ENCODE data around the gene PARVB.

Gene PARVB

DNA sequence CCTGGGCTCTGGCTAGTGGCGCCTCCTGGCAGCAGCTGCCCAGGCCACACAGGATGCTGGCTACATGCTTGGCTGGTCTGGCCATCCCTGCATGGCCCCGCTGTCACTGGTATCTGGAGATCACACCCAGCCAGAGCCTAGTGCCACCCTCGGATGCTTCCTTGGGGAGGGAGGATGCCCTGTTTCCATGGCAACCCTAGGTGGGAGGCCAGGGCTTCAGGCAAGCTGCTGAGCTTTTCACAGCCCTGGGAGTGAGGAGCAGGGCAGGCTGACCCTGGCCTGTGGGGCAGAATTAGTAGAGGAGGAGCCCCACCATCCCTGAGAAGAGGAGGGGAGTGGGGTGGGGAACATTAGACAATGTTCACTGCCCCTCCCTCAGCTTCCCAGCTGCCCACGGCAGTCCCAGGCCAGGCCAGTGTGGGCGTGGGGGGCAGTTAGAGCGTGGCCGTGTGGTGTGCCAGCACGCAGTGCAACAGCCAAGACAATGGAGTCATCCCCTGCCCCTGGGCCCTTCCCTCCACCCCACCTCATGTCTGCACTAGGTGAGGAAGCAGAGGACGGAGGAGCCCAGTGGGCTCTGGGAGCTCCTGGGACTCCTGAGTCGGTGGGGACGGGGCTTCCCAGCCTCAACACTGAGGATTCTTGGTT lies 50.4 kb downstream of the PARVB start:
- no peak overlapping the region for H3K4me3 ChIP-seq (ENCODE audit: insufficient read depth, low read depth, low read length)
- H3K27me3 ChIP-seq (ENCODE audit: control insufficient read depth, insufficient read depth, low read length, poor library complexity, severe bottlenecking), result no peaks in the 10 kb centered on the region
- H3K36me3 ChIP-seq (ENCODE audit: control insufficient read depth, insufficient read depth, low read length), result no peaks in the 10 kb centered on the region
- no peak overlapping the region for H3K27ac ChIP-seq (ENCODE audit: insufficient read depth, low read depth, low read length, poor library complexity, severe bottlenecking)
- H3K9me3 ChIP-seq (ENCODE audit: control insufficient read depth, low read length), result no peaks in the 10 kb centered on the region
- 85 to 89% methylated on average over 11 of the region's 11 CpGs for WGBS, 2 experiments
- H3K4me1 ChIP-seq (ENCODE audit: control insufficient read depth, insufficient read depth, low read length), result peaks cover 13% of the 10 kb centered on the region

DNA sequence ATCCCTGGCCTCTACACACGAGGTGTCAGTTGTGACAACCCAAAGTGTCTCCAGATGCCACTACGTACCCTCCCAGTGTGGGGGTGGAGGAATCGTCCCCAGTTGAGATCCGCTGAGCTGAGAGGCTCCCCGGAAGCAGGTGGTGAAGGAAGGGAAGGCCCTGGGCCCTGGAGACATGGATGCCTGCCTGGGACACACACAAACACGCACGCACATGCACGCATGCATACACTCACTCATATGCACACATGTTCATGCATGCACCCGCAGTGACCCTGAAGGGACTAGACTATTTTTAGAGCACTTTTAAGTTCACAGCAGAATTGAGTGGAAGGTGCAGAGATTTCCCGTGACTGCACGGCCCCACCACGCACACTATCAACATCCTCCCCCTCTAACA lies 50.9 kb downstream of the PARVB start:
- WGBS, 2 experiments, result 94 to 97% methylated on average over 12 of the region's 12 CpGs

DNA sequence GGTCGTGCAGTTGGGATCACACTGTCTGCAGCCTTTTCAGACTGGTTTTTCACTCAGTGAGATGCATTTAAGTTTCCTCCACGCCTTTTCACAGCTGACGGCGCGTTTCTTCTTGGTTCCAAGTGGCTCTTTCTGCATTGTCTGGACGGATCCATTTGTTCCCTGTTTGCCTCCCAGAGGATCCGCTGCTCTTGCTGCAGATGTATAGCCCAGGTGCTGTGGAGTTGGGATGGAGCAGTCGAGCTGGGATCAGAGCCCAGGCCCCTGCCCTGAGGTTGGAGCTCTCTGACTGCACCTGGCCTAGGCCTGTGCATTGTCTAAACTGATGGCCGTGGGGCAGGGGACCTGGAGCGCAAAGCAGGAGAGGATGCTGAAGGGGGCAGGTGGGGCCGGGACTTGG lies 51.6 kb downstream of the PARVB start:
- H3K27ac ChIP-seq (ENCODE audit: insufficient read depth, low read depth, low read length, poor library complexity, severe bottlenecking), result no peak overlapping the region
- no peak overlapping the region for H3K4me3 ChIP-seq (ENCODE audit: insufficient read depth, low read depth, low read length)
- H3K4me1 ChIP-seq (ENCODE audit: control insufficient read depth, insufficient read depth, low read length), result peaks cover 15% of the 10 kb centered on the region
- H3K36me3 ChIP-seq (ENCODE audit: control insufficient read depth, insufficient read depth, low read length), result no peaks in the 10 kb centered on the region
- H3K27me3 ChIP-seq (ENCODE audit: control insufficient read depth, insufficient read depth, low read length, poor library complexity, severe bottlenecking), result no peaks in the 10 kb centered on the region
- WGBS, 2 experiments, result 92 to 93% methylated on average over 11 of the region's 11 CpGs
- no peaks in the 10 kb centered on the region for H3K9me3 ChIP-seq (ENCODE audit: control insufficient read depth, low read length)

More for the DNA sequence above, 50.9 kb downstream of the PARVB start:
- no peaks in the 10 kb centered on the region for H3K36me3 ChIP-seq (ENCODE audit: control insufficient read depth, insufficient read depth, low read length)
- H3K27me3 ChIP-seq (ENCODE audit: control insufficient read depth, insufficient read depth, low read length, poor library complexity, severe bottlenecking), result no peaks in the 10 kb centered on the region
- no peak overlapping the region for H3K4me3 ChIP-seq (ENCODE audit: insufficient read depth, low read depth, low read length)
- H3K4me1 ChIP-seq (ENCODE audit: control insufficient read depth, insufficient read depth, low read length), result peaks cover 13% of the 10 kb centered on the region
- H3K27ac ChIP-seq (ENCODE audit: insufficient read depth, low read depth, low read length, poor library complexity, severe bottlenecking), result no peak overlapping the region
- H3K9me3 ChIP-seq (ENCODE audit: control insufficient read depth, low read length), result no peaks in the 10 kb centered on the region

DNA sequence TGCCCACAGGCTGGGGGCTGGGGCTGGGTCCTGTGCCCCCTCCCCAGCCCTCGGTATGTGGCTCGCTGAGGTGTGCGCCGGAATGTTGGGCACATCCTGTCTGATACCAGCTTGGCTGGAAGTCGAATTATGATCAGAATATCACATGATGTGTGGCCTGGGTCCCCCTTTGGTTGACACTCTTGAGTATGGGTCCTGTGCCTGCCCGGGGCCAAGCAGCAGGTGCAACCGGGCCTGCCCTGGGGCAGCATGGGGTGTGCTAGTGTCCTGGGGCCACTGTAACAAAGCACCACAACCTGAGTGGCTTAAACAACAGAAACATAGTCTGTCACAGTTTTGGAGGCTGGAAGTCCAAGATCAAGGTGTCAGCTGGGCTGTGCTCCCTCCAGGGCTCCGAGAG lies 52.7 kb downstream of the PARVB start:
- H3K27ac ChIP-seq (ENCODE audit: insufficient read depth, low read depth, low read length, poor library complexity, severe bottlenecking), result no peak overlapping the region
- peaks cover 22% of the 10 kb centered on the region for H3K4me1 ChIP-seq (ENCODE audit: control insufficient read depth, insufficient read depth, low read length)
- no peaks in the 10 kb centered on the region for H3K36me3 ChIP-seq (ENCODE audit: control insufficient read depth, insufficient read depth, low read length)
- no peaks in the 10 kb centered on the region for H3K27me3 ChIP-seq (ENCODE audit: control insufficient read depth, insufficient read depth, low read length, poor library complexity, severe bottlenecking)
- WGBS, 2 experiments, result 91 to 95% methylated on average over 8 of the region's 8 CpGs
- H3K9me3 ChIP-seq (ENCODE audit: control insufficient read depth, low read length), result no peaks in the 10 kb centered on the region
- no peak overlapping the region for H3K4me3 ChIP-seq (ENCODE audit: insufficient read depth, low read depth, low read length)

DNA sequence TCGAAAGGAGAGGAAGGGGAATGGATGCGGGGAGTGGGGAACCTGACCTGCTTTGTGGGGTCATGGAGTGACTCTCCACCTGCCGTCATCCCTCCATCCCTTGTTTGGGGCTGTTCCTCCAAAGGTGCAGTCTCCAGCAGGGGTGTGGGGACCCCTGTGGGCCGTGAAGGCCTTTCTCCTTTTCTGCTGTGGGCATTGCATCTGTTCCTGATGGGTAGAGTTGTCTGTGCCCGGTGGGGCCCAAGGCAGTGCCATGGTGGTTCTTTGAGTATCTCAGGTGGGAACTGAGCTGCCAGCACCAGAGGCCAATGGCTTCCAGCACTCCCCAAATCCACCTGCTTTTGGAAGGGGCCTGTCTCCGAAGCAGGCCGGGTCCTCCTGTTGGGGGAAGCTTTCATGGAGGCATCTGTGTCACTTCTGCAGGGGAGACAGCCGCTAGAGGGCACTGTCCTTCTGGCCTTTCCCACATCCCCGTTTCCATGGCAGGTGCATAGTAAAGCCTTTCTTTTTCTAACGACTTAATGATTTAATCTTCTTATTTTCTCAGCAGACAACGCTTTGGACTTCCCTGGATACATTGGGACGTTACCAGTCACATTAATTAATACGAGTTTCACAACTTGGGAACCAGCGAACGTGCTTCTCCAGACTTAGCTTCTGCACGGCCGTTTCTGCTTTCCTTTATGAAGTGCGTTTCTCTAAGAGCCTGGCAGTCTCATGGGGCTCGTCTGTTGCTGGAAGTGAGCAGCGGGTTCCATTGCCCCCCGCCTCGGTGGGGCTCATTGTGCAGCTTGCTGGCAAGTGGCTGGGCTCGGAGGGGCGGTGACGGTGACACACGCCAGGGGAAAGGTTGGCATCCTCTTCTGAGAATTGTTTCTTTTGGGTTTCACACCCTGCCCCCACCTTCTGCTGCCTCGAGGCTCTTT lies 57.1 kb downstream of the PARVB start:
- H3K9me3 ChIP-seq (ENCODE audit: control insufficient read depth, low read length), result no peaks in the 10 kb centered on the region
- no peaks in the 10 kb centered on the region for H3K27me3 ChIP-seq (ENCODE audit: control insufficient read depth, insufficient read depth, low read length, poor library complexity, severe bottlenecking)
- H3K27ac ChIP-seq (ENCODE audit: insufficient read depth, low read depth, low read length, poor library complexity, severe bottlenecking), result no peak overlapping the region
- H3K36me3 ChIP-seq (ENCODE audit: control insufficient read depth, insufficient read depth, low read length), result no peaks in the 10 kb centered on the region
- no peak overlapping the region for H3K4me3 ChIP-seq (ENCODE audit: insufficient read depth, low read depth, low read length)
- peaks cover 11% of the 10 kb centered on the region for H3K4me1 ChIP-seq (ENCODE audit: control insufficient read depth, insufficient read depth, low read length)
- 54 to 55% methylated on average over 27 of the region's 27 CpGs for WGBS, 2 experiments

DNA sequence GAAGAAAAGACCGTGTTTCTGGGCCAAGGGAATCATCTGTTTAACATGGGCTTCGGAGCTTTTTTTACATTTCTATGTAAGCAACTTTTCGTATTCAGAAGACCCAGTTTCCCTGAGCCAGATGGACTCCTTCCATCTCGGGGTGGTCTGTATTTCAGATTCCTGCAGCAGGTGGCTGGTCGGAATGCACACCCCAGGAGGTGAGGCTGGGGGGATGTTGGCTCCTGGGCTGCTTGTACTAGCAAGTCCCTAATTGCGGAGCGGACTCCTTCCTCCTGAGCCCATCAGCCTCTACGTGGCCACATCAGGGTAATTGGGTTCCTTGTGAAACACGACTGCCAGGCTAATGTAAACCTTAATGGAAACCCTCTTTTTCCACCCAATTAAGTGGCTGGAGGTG lies 58.7 kb downstream of the PARVB start:
- no peaks in the 10 kb centered on the region for H3K36me3 ChIP-seq (ENCODE audit: control insufficient read depth, insufficient read depth, low read length)
- 78 to 81% methylated on average over 9 of the region's 9 CpGs for WGBS, 2 experiments
- H3K27ac ChIP-seq (ENCODE audit: insufficient read depth, low read depth, low read length, poor library complexity, severe bottlenecking), result no peak overlapping the region
- no peaks in the 10 kb centered on the region for H3K9me3 ChIP-seq (ENCODE audit: control insufficient read depth, low read length)
- peaks cover 20% of the 10 kb centered on the region for H3K4me1 ChIP-seq (ENCODE audit: control insufficient read depth, insufficient read depth, low read length)
- no peaks in the 10 kb centered on the region for H3K27me3 ChIP-seq (ENCODE audit: control insufficient read depth, insufficient read depth, low read length, poor library complexity, severe bottlenecking)
- no peak overlapping the region for H3K4me3 ChIP-seq (ENCODE audit: insufficient read depth, low read depth, low read length)

DNA sequence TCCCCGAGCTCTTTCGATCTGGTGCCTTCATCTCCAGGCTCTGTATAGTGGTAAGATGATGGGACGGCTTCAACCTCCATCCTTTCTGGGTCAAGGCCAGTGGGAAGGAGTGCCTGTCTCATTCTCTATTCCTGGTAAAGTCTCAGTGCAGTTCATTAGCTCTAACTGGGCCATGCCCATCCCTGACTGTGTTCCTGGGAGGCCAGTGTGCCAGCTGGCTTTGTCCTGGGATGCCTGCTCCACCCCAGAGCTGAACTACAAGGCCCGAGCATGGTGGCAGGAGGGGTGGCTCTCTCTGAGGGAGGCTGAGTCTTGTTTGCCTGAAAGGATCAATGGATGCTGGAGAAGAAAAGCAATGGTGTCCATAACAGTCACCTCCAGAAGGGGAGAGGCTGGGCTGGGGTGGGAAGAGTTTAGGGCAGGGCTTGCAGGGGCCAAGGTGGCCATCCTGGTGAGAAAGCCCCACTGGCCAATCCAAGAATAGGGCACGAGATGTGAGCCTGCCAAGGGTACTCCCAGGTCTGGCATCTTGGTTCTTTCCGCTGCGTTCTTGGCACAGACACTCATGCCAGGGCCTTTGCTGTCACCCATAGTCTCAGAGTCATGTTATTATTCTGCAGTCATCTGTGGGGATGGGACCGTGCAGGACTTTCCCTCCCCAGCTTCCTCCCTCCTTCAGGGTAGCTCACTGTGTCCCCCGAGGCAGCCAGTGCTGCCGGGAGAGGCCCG lies 60.1 kb downstream of the PARVB start:
- no peak overlapping the region for H3K4me3 ChIP-seq (ENCODE audit: insufficient read depth, low read depth, low read length)
- 92 to 94% methylated on average over 11 of the region's 11 CpGs for WGBS, 2 experiments

DNA sequence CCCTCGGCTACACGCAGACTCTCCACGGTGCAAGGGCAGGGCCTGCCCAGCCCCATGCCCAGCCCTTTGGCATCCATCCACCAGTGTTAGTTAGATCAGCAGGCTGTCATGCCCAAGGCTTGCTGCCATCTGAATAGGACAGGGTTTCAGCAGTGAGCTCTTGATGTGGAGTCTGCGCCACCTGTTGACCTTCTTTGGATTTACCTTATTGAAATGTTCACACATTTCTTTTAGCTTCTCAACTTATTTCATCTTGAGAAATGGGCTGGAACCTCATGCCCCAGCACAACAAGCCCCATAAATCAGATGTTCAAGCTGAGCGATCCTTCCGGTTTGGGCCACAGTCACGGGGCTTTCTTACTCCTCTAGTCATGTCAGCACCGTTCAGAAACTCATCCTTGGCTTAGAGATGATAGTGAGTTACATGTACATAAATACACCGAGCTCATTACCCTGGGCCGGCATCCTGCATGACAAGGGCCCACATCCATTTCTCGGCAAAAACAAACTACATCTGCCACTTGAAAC lies 61.7 kb downstream of the PARVB start:
- Histone ChIP-seq H3K27me3 (ENCODE audit: control insufficient read depth, insufficient read depth, low read length, poor library complexity, severe bottlenecking) (no peaks in the 10 kb centered on the region), H3K27ac (ENCODE audit: insufficient read depth, low read depth, low read length, poor library complexity, severe bottlenecking) (no peak overlapping the region), H3K36me3 (ENCODE audit: control insufficient read depth, insufficient read depth, low read length) (no peaks in the 10 kb centered on the region), H3K9me3 (ENCODE audit: control insufficient read depth, low read length) (no peaks in the 10 kb centered on the region), H3K4me1 (ENCODE audit: control insufficient read depth, insufficient read depth, low read length) (peaks cover 17% of the 10 kb centered on the region), H3K4me3 (ENCODE audit: insufficient read depth, low read depth, low read length) (no peak overlapping the region)
- 86 to 87% methylated on average over 11 of the region's 11 CpGs for WGBS, 2 experiments

More for the DNA sequence above, 60.1 kb downstream of the PARVB start:
- no peaks in the 10 kb centered on the region for H3K27me3 ChIP-seq (ENCODE audit: control insufficient read depth, insufficient read depth, low read length, poor library complexity, severe bottlenecking)
- H3K4me1 ChIP-seq (ENCODE audit: control insufficient read depth, insufficient read depth, low read length), result peaks cover 20% of the 10 kb centered on the region
- H3K9me3 ChIP-seq (ENCODE audit: control insufficient read depth, low read length), result no peaks in the 10 kb centered on the region
- H3K27ac ChIP-seq (ENCODE audit: insufficient read depth, low read depth, low read length, poor library complexity, severe bottlenecking), result no peak overlapping the region
- H3K36me3 ChIP-seq (ENCODE audit: control insufficient read depth, insufficient read depth, low read length), result no peaks in the 10 kb centered on the region

DNA sequence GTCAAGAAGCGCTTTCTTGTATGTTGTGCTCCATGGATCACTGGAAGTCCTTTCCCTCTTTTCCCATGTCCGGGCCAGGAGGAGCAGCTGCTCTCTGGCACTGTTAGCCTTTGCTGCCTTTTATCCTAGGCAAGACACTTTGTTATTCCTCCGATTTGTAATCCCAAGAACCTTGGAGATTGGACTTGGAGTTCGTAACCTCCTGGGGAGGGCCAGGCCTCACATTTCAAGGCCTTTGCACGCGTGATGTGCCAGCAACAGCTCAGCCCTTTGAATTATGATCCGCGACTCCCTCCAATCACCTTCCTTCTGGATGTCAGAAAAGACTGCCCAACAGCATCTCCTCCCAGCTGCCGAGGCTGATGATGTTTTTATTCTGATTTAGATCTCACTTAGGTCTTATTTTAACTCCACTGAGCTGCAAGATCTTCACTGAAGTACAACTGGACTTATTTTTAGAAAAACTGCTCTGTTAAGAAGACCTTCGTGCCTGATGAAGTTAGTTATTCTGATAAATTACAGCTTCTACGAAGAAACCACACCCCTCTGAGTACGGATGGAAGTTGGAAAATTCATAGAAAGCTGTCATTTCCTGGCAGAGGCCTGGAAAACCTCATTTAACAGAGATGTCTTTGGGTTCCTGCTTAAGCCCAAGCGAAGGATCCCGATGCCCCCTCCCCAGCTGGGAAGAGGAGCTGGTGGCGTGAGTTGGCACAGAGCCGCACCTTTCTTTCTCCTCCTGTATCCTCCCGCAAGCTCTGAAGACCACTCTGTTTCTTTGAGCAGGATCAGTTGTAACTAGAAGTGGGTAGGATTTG lies 62.4 kb downstream of the PARVB start:
- H3K9me3 ChIP-seq (ENCODE audit: control insufficient read depth, low read length), result no peaks in the 10 kb centered on the region
- no peaks in the 10 kb centered on the region for H3K36me3 ChIP-seq (ENCODE audit: control insufficient read depth, insufficient read depth, low read length)
- WGBS, 2 experiments, result 85 to 87% methylated on average over 17 of the region's 17 CpGs
- H3K4me1 ChIP-seq (ENCODE audit: control insufficient read depth, insufficient read depth, low read length), result peaks cover 15% of the 10 kb centered on the region
- no peak overlapping the region for H3K4me3 ChIP-seq (ENCODE audit: insufficient read depth, low read depth, low read length)
- H3K27me3 ChIP-seq (ENCODE audit: control insufficient read depth, insufficient read depth, low read length, poor library complexity, severe bottlenecking), result no peaks in the 10 kb centered on the region
- no peak overlapping the region for H3K27ac ChIP-seq (ENCODE audit: insufficient read depth, low read depth, low read length, poor library complexity, severe bottlenecking)
